IMR-90 (cell line): ENCODE measurements around the gene TTI1.

Source experiments
- BHLHE40 ChIP-seq: fragments of 150-350 bp; IDR thresholded peaks from 2 replicates; pipeline ENCODE4 v1.6.1; 2016; ENCODE audit warnings: mild to moderate bottlenecking, low read depth, low read length
- CTCF ChIP-seq: conservative IDR thresholded peaks from 2 replicates; pipeline ENCODE4 v1.5.1; 2012; ENCODE audit warnings: mild to moderate bottlenecking, low read depth, low read length, improper control_type of control experiment
- ELK1 ChIP-seq: fragments of 150-350 bp; IDR thresholded peaks from 2 replicates; pipeline ENCODE4 v1.6.1; 2016; ENCODE audit warnings: low read depth, mild to moderate bottlenecking, low read length, moderate library complexity, borderline replicate concordance
- FOS ChIP-seq: fragments of 150-350 bp; IDR thresholded peaks from 2 replicates; pipeline ENCODE4 v1.6.1; 2016; ENCODE audit warnings: low read depth, low read length
- MAFK ChIP-seq: IDR thresholded peaks from 2 replicates; pipeline ENCODE4 v1.6.1; 2012; ENCODE audit warnings: low read depth, low read length, improper control_type of control experiment
- NFE2L2 ChIP-seq: fragments of 150-350 bp; IDR thresholded peaks from 2 replicates; pipeline ENCODE4 v1.6.1; 2016; ENCODE audit warnings: low read depth, mild to moderate bottlenecking, low read length
- POLR2A ChIP-seq: IDR thresholded peaks from 2 replicates; pipeline ENCODE4 v1.6.1; 2012; ENCODE audit warnings: mild to moderate bottlenecking, low read depth, low read length
- SMC3 ChIP-seq: fragments of 150-350 bp; IDR thresholded peaks from 2 replicates; pipeline ENCODE4 v1.6.1; 2016; ENCODE audit warnings: low read depth, mild to moderate bottlenecking, antibody characterized with exemption, low read length, moderate library complexity
- USF2 ChIP-seq: fragments of 150-350 bp; IDR thresholded peaks from 2 replicates; pipeline ENCODE4 v1.6.1; 2017; ENCODE audit warnings: mild to moderate bottlenecking, antibody characterized with exemption, low read length, low read depth

GRCh38 chr20:37944456-37944981, 88.7 kb downstream of the TTI1 start:
- TF ChIP-seq CTCF (no peak), USF2 (no peak), SMC3 (no peak), MAFK (no peak), FOS (no peak), POLR2A (no peak), ELK1 (no peak), BHLHE40 (no peak), NFE2L2 (no peak)
